GM12878 (cell line): ENCODE measurements around the gene LHFPL2. TPM values are rescaled to one million over a fixed set of nuclear protein-coding genes. Genes with fewer than 3 reads are reported as not detected.

Experiments
- ATAC-seq: fragments of 200-7000 bp; cut with Tn5 transposase; 3 replicates; pipeline ENCODE4 v1.9.1; 2020; ENCODE audit warnings: mild to moderate bottlenecking, moderate library complexity
- BruUV-seq: library from RNA; stranded (reverse); fragments of 400-500 nt; replicated peaks from 2 replicates; lab custom pipeline; 2021; lab: Mats Ljungman, UMichigan
- CTCF ChIA-PET: fragments of 300-600 bp; sonication (Branson Sonifier 250); formaldehyde crosslinking; extraction: SDS; loops from one replicate; lab custom pipeline; 2021; ENCODE audit warnings: inconsistent platforms; lab: Yijun Ruan, JAX
- POLR2A ChIA-PET: fragments of 350-600 bp; formaldehyde crosslinking; extraction: SDS; loops from one replicate; lab custom pipeline; 2021; ENCODE audit warnings: inconsistent platforms; lab: Charles Lee
- RAD21 ChIA-PET: fragments of 300-600 bp; sonication (Branson Sonifier 250); formaldehyde crosslinking; loops from one replicate; lab custom pipeline; 2023; ENCODE audit warnings: antibody characterized with exemption; ENCODE audit not compliant: unreplicated experiment; lab: Charles Lee
- SMC1A ChIA-PET: fragments of 300-600 bp; sonication (Branson Sonifier 250); formaldehyde crosslinking; loops from one replicate; lab custom pipeline; 2023; ENCODE audit not compliant: unreplicated experiment, uncharacterized antibody; lab: Charles Lee
- DNase-seq: peaks from one replicate; pipeline ENCODE4 v3.0.0-alpha.2; 2011; ENCODE audit warnings: low read depth, low spot score
- FAIRE-seq: peaks from 3 replicates; lab custom pipeline; 2011; peaks lifted over from hg19 to GRCh38; lab: Jason Lieb, UNC
- H2AFZ ChIP-seq: 2 replicates; pipeline ENCODE4 v1.6.0; 2011; ENCODE audit warnings: low read depth, low read length, control low read depth; ENCODE audit not compliant: control insufficient read depth
- H3K27ac ChIP-seq: 2 replicates; pipeline ENCODE4 v1.5.1; 2011; ENCODE audit warnings: control low read depth; ENCODE audit not compliant: control insufficient read depth, insufficient read depth
- H3K27me3 ChIP-seq, 2 experiments: replicated peaks in 1 of 2; 2 replicates each; pipeline versions ENCODE4 v1.6.0 to v1.6.1; 2011; ENCODE audit warnings: low read length in 1 of 2; ENCODE audit not compliant: control insufficient read depth in 2 of 2, insufficient read depth in 2 of 2
- H3K36me3 ChIP-seq, 2 experiments: 2 replicates each; pipeline ENCODE4 v1.5.1; 2011; ENCODE audit warnings: low read length in 1 of 2; ENCODE audit not compliant: control insufficient read depth in 2 of 2, insufficient read depth in 2 of 2
- H3K4me1 ChIP-seq: 2 replicates; pipeline ENCODE4 v1.6.1; 2011; ENCODE audit warnings: mild to moderate bottlenecking, low read length, moderate library complexity, mixed read lengths; ENCODE audit not compliant: control insufficient read depth, insufficient read depth
- H3K4me2 ChIP-seq: 2 replicates; pipeline ENCODE4 v1.6.0; 2011; ENCODE audit warnings: control low read depth; ENCODE audit not compliant: control insufficient read depth, insufficient read depth
- H3K4me3 ChIP-seq: fragments of 200-600 bp; sonication (generic); 2 replicates; pipeline ENCODE4 v1.5.1; 2016
- H3K79me2 ChIP-seq: 2 replicates; pipeline ENCODE4 v1.6.0; 2011; ENCODE audit warnings: low read length; ENCODE audit not compliant: control insufficient read depth, insufficient read depth
- H3K9ac ChIP-seq: 2 replicates; pipeline ENCODE4 v1.8.0; 2011; ENCODE audit warnings: low read length, control low read depth, mixed read lengths; ENCODE audit not compliant: control insufficient read depth, insufficient read depth
- H3K9me3 ChIP-seq: replicated peaks from 3 replicates; pipeline ENCODE4 v1.5.1; 2011; ENCODE audit warnings: mild to moderate bottlenecking, low read length; ENCODE audit not compliant: control insufficient read depth, insufficient read depth
- H4K20me1 ChIP-seq: 2 replicates; pipeline ENCODE4 v1.6.0; 2011; ENCODE audit not compliant: control insufficient read depth, insufficient read depth
- BHLHE40 ChIP-seq, 2 experiments: fragments of 450-650 bp in 1 of 2; IDR thresholded peaks; 2 replicates each; pipeline ENCODE4 v1.6.1; 2011 to 2017; ENCODE audit warnings: low read depth in 2 of 2, borderline replicate concordance in 1 of 2, improper control_type of control experiment in 1 of 2, low read length in 1 of 2, mild to moderate bottlenecking in 1 of 2
- CBX3 ChIP-seq: fragments of 200-600 bp; sonication (generic); IDR thresholded peaks from 2 replicates; pipeline ENCODE4 v1.6.1; 2016; ENCODE audit warnings: low read depth, borderline replicate concordance
- CREM ChIP-seq: IDR thresholded peaks from 2 replicates; pipeline ENCODE4 v1.6.1; 2014; ENCODE audit warnings: antibody characterized with exemption, low read depth
- CTCF ChIP-seq, 3 experiments: IDR thresholded peaks in 2 of 3; conservative IDR thresholded peaks in 1 of 3; 2 replicates each; pipeline ENCODE4 v1.5.1; 2011; ENCODE audit warnings: low read depth in 3 of 3, low read length in 3 of 3, mild to moderate bottlenecking in 3 of 3, control low read depth in 2 of 3, moderate library complexity in 2 of 3, inconsistent platforms in 1 of 3, mixed read lengths in 1 of 3; ENCODE audit not compliant: control insufficient read depth in 2 of 3, insufficient read depth in 1 of 3; ENCODE audit errors: extremely low read depth in 1 of 3
- E2F8 ChIP-seq: fragments of 450-650 bp; IDR thresholded peaks from 2 replicates; pipeline ENCODE4 v1.6.1; 2018; ENCODE audit warnings: mild to moderate bottlenecking, low read depth, moderate library complexity; ENCODE audit not compliant: partially characterized antibody
- E4F1 ChIP-seq: fragments of 450-650 bp; IDR thresholded peaks from 2 replicates; pipeline ENCODE4 v1.6.1; 2018; ENCODE audit warnings: borderline replicate concordance, mild to moderate bottlenecking; ENCODE audit not compliant: partially characterized antibody
- HDGF ChIP-seq: fragments of 450-650 bp; IDR thresholded peaks from 2 replicates; pipeline ENCODE4 v1.6.1; 2016; ENCODE audit warnings: antibody characterized with exemption
- IRF4 ChIP-seq: IDR thresholded peaks from 2 replicates; pipeline ENCODE4 v1.6.1; 2011; ENCODE audit warnings: low read depth, low read length
- MEF2B ChIP-seq: fragments of 450-650 bp; IDR thresholded peaks from 2 replicates; pipeline ENCODE4 v1.6.1; 2018; ENCODE audit warnings: mild to moderate bottlenecking, moderate library complexity; ENCODE audit not compliant: partially characterized antibody, poor library complexity, severe bottlenecking
- NBN ChIP-seq: fragments of 450-650 bp; IDR thresholded peaks from 2 replicates; pipeline ENCODE4 v1.6.1; 2016
- POLR2AphosphoS2 ChIP-seq: IDR thresholded peaks from 2 replicates; pipeline ENCODE4 v1.6.1; 2011; ENCODE audit warnings: low read depth, mild to moderate bottlenecking, low read length, improper control_type of control experiment, moderate library complexity
- TCF12 ChIP-seq: IDR thresholded peaks from 2 replicates; pipeline ENCODE4 v1.6.1; 2011; ENCODE audit warnings: low read depth, mild to moderate bottlenecking, low read length
- YY1 ChIP-seq: IDR thresholded peaks from 2 replicates; pipeline ENCODE4 v1.6.1; 2011; ENCODE audit warnings: low read depth, mild to moderate bottlenecking, low read length
- ZBTB33 ChIP-seq: fragments of 450-650 bp; IDR thresholded peaks from 2 replicates; pipeline ENCODE4 v1.6.1; 2017; ENCODE audit warnings: mild to moderate bottlenecking
- ZNF207 ChIP-seq: fragments of 450-650 bp; IDR thresholded peaks from 2 replicates; pipeline ENCODE4 v1.6.1; 2014; ENCODE audit warnings: antibody characterized with exemption, mild to moderate bottlenecking, borderline replicate concordance
- in situ Hi-C: fragments of 300-500 bp; cut with MboI; formaldehyde crosslinking; loops from 9 replicates; pipeline ENCODE4 v1.14.3; 2018; ENCODE audit warnings: mixed read lengths
- intact Hi-C: fragments of 100-400 bp; cut with micrococcal nuclease; formaldehyde crosslinking; loops from one replicate; pipeline ENCODE4 v1.14.2; 2022; ENCODE audit not compliant: unreplicated experiment
- polyA plus RNA-seq, 11 experiments: library from polyadenylated mRNA; depleted of rRNA in 4 of 11; unstranded in 6 of 11; stranded (reverse) in 5 of 11; fragments of >200 nt; fragmentation: Nextera tagmentation in 4 of 11; fragmentation: Illumina TruSeq in 1 of 11; extraction: Ambion mirVana in 4 of 11; extraction: Trizol in 1 of 11; gene quantifications; 1 replicate in 1 of 11; 2 replicates in 10 of 11; pipeline versions ENCODE4 v1.2.1 to v1.2.3, GENCODE V29; 2011 to 2016; ENCODE audit warnings: inconsistent platforms in 2 of 11, missing spikeins in 2 of 11, low read depth in 1 of 11
- total RNA-seq, 4 experiments: library from RNA; depleted of rRNA in 3 of 4; stranded (reverse); fragments of >200 nt in 3 of 4; fragmentation: Illumina TruSeq in 1 of 4; extraction: Trizol in 1 of 4; gene quantifications; 2 replicates each; pipeline versions ENCODE4 v1.2.1 to v1.2.3, GENCODE V29; 2013 to 2021

Gene LHFPL2
- total and polyA plus RNA-seq, 10 of the 15 experiments (the other 5 are each of a cell fraction or from before 2014, with no cell fraction given), result 4.1 to 21.8 (median 12.5) TPM

GRCh38 chr5:78449103-78449502, 199.5 kb downstream of the LHFPL2 start:
- RAD21 ChIA-PET, result no interaction called here
- DNase-seq (no peak), FAIRE-seq (no peak), ATAC-seq (no peak)
- Histone ChIP-seq H3K4me3 (no peak overlapping the region), H3K27me3 (no peaks in the 10 kb centered on the region), H3K4me2 (no peak overlapping the region), H3K9ac (no peak overlapping the region), H3K9me3 (no peaks in the 10 kb centered on the region; the same call in 2 of the 3 replicates), H3K27ac (no peak overlapping the region), H2AFZ (no peak overlapping the region), H3K79me2 (no peaks in the 10 kb centered on the region), H3K36me3 (no peaks in the 10 kb centered on the region; a peak in 1 of 4 replicates), H4K20me1 (no peaks in the 10 kb centered on the region), H3K4me1 (no peaks in the 10 kb centered on the region)
- POLR2A ChIA-PET, result no interaction called here
- intact Hi-C loops (no loop called here), in situ Hi-C loops (no loop called here)
- SMC1A ChIA-PET, result interaction anchor here (1.1 kb wide), 1 partner anchor 17 kb away, joined by 3 read pairs; no protein-coding TSS in a partner anchor
- CTCF ChIA-PET, result interaction anchor here (1.3 kb wide), 1 partner anchor 19 kb away, joined by 6 read pairs; no protein-coding TSS in a partner anchor
- TF ChIP-seq IRF4 (no peak), CBX3 (no peak), E4F1 (no peak), TCF12 (no peak), CTCF (IDR thresholded peaks at IDR 0.05 in 2 of 3, conservative IDR thresholded peaks at IDR 0.05 in 1 of 3; ENCODE audit: control insufficient read depth in 2 of 3, extremely low read depth in 1 of 3, insufficient read depth in 1 of 3, low read depth in 3 of 3, low read length in 3 of 3) (no peak), ZNF207 (no peak), CREM (no peak), BHLHE40 (IDR thresholded peaks at IDR 0.05; ENCODE audit: borderline replicate concordance in 1 of 2, low read depth in 2 of 2, low read length in 1 of 2) (no peak), NBN (no peak), MEF2B (no peak), POLR2AphosphoS2 (no peak), ZBTB33 (no peak), HDGF (no peak), YY1 (no peak), E2F8 (no peak)
- BruUV-seq, result no TSS peak
